Stomach smooth muscle (tissue), 2 donors: ENCODE measurements around the gene CBLB.

Experiments
- H3K27ac ChIP-seq: one replicate; pipeline ENCODE4 v1.7.0; 2013; ENCODE audit warnings: mild to moderate bottlenecking, low read length, inconsistent platforms
- H3K27me3 ChIP-seq, 2 donors: one replicate each; pipeline ENCODE4 v1.7.0; 2013; ENCODE audit warnings: low read length in 2 of 2; ENCODE audit not compliant: insufficient read depth in 2 of 2, control insufficient read depth in 1 of 2
- H3K36me3 ChIP-seq, 2 donors: one replicate each; pipeline ENCODE4 v1.7.0; 2013; ENCODE audit warnings: low read length in 2 of 2; ENCODE audit not compliant: control insufficient read depth in 2 of 2, insufficient read depth in 2 of 2
- H3K4me1 ChIP-seq: one replicate; pipeline ENCODE4 v1.7.0; 2013; ENCODE audit warnings: low read length; ENCODE audit not compliant: control insufficient read depth, insufficient read depth
- H3K4me3 ChIP-seq, 2 donors: one replicate each; pipeline ENCODE4 v1.7.0; 2013; ENCODE audit warnings: low read length in 2 of 2
- H3K9ac ChIP-seq, 2 donors: one replicate each; pipeline ENCODE4 v1.7.0; 2013; ENCODE audit warnings: low read length in 2 of 2, mild to moderate bottlenecking in 1 of 2
- H3K9me3 ChIP-seq, 2 donors: one replicate each; pipeline ENCODE4 v1.7.0; 2013; ENCODE audit warnings: low read length in 2 of 2; ENCODE audit not compliant: control insufficient read depth in 2 of 2
- donor health status: healthy.
- donor health status: Pancreatic carcinoma.

The CBLB gene

DNA sequence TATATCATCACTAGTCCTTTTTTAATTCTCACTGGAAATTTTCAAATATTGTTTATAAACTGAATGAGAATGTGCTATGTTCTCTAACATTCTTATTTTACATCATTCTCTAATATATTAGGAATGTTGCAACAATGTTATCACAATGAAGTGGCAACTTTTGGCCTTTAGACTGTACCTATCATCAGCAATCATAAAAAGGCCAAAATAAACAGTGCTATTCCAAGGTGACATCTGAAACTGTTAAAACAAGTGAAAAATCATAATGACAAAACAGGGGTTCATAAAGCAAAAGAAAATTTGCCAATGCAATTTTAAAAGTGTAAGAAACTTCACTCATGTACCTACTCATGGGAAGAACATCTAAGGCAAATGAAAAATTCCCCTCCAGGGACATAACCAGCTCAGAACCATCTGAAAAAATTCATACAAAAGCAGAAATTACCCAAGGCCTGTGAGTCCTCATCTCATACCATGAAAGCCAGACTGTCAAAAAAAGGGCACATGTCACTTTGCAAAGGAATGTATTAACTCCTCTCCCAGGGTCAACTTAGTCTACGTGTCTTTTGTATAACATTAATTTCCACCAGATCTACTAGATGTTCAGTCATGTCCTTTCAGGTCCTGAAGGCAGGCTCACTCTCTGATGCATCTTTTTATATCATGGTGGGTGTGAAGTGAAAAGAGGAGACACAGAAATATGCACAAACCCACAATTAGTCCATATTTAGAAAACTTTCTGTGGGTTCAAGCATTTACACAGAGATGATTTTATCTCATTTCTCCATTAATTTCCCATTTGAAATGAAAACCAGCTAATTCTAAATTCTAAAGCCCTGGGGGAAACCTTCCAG lies 211.9 kb downstream of the CBLB start:
- H3K4me1 ChIP-seq: no peaks in the 10 kb centered on the region
- H3K9me3 ChIP-seq: no peaks in the 10 kb centered on the region
- H3K4me3 ChIP-seq: no peak overlapping the region
- H3K27me3 ChIP-seq: no peaks in the 10 kb centered on the region
- peaks cover 3 to 5% of the 10 kb centered on the region in 2 donors for H3K36me3 ChIP-seq
- H3K27ac ChIP-seq: no peak overlapping the region
- no peak overlapping the region for H3K9ac ChIP-seq

DNA sequence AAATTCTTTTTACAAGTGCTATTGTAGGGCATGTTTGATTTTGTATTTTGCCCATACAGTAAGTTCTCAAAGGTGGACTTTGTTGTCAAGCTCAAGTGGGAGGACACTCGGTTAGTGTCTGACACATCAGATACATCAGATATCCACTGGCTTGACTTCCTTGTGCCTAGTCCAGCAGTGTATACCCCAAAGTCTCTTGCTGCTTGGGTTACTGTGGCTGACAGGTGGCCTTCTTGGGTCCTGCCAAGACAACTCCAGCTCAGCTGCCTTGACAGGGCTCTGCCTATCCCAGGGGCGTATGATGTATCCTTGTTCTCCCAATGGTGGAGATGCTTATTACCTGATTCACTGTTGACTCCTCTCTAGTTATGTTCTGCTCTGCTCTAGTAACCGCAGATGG lies 214.9 kb downstream of the CBLB start:
- Histone ChIP-seq H3K27ac (no peak overlapping the region), H3K9me3 (no peaks in the 10 kb centered on the region), H3K36me3 (peaks cover 2 to 3% of the 10 kb centered on the region in 2 donors), H3K9ac (no peak overlapping the region), H3K4me1 (no peaks in the 10 kb centered on the region), H3K4me3 (no peak overlapping the region), H3K27me3 (no peaks in the 10 kb centered on the region)

DNA sequence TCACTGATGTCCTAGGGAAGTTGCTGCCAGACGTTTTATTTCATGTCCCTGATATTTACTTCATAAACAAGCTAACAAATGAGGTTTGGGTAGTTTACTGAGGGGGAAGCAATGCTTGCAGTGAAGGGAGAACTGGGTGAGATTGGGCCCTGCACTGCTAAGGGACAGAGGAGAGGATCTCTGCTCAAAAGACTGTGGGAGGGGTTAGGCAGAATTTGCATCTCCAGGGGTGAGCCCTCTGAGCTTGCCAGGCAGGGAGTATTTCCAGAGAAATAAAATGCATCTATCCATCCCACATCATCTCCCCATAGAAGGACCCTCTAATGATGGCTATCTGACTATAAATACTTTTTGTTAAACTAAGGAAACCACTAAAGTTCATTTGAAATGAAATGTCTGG lies 215.6 kb downstream of the CBLB start:
- no peaks in the 10 kb centered on the region for H3K27me3 ChIP-seq
- H3K4me3 ChIP-seq: no peak overlapping the region
- no peaks in the 10 kb centered on the region for H3K4me1 ChIP-seq
- no peaks in the 10 kb centered on the region for H3K9me3 ChIP-seq
- H3K36me3 ChIP-seq: no peaks in the 10 kb centered on the region
- no peak overlapping the region for H3K27ac ChIP-seq
- H3K9ac ChIP-seq: no peak overlapping the region

DNA sequence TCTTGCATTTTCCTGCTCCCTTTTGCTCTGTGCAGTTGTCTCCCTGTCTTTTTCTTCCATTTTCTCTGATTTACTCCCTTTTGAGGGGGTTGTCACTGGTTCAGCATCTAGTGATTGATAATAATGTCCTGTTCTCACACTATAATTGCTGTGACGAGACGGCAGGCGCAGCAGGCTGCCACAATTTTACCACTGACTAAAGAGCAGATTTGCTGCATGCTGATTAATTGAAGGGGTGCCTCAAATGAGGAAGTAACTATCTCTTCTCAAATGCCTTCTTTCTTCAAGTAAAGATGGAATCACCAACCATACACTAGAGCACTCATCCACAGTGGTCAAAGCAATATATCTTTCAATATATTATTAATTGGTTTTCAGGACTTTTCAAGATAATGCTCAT lies 219.3 kb downstream of the CBLB start:
- Histone ChIP-seq H3K9me3 (no peaks in the 10 kb centered on the region), H3K4me3 (no peak overlapping the region), H3K9ac (no peak overlapping the region), H3K4me1 (no peaks in the 10 kb centered on the region), H3K27me3 (no peaks in the 10 kb centered on the region), H3K27ac (no peak overlapping the region), H3K36me3 (no peaks in the 10 kb centered on the region)

- Histone ChIP-seq H3K27ac (no peak overlapping the region), H3K9me3 (no peaks in the 10 kb centered on the region), H3K27me3 (no peaks in the 10 kb centered on the region), H3K4me3 (no peak overlapping the region), H3K36me3 (no peaks in the 10 kb centered on the region), H3K4me1 (no peaks in the 10 kb centered on the region), H3K9ac (no peak overlapping the region)
Observed at GRCh38 chr3:105647047-105647446, 221.8 kb downstream of the CBLB start.

DNA sequence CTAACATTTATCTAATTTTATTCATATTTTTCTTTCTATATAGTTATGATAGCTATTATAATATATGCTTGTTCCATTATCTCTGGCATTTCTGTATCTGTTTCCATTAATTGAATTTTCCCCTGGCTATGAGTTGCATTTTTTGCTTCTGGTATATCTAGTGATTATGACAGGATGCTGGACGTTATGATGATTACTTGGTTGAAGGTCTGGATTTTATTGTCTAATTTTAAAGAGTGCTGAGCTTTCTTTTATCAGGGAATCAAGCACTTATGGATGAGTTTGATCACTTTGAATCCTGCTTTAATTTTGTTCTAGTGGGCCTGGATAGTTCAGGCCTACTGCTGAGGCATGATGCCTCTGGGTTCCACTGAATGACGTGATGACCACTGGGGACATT lies 229.7 kb downstream of the CBLB start:
- Histone ChIP-seq H3K9ac (no peak overlapping the region), H3K27ac (no peak overlapping the region), H3K27me3 (no peaks in the 10 kb centered on the region), H3K4me3 (no peak overlapping the region), H3K9me3 (no peaks in the 10 kb centered on the region), H3K4me1 (no peaks in the 10 kb centered on the region), H3K36me3 (no peaks in the 10 kb centered on the region)

GRCh38 chr3:105634708-105635107 lies 234.1 kb downstream of the CBLB start:
- no peaks in the 10 kb centered on the region for H3K27me3 ChIP-seq
- H3K36me3 ChIP-seq: no peaks in the 10 kb centered on the region
- H3K4me1 ChIP-seq: no peaks in the 10 kb centered on the region
- H3K9me3 ChIP-seq: no peaks in the 10 kb centered on the region
- no peak overlapping the region for H3K27ac ChIP-seq
- H3K9ac ChIP-seq: no peak overlapping the region
- H3K4me3 ChIP-seq: no peak overlapping the region

DNA sequence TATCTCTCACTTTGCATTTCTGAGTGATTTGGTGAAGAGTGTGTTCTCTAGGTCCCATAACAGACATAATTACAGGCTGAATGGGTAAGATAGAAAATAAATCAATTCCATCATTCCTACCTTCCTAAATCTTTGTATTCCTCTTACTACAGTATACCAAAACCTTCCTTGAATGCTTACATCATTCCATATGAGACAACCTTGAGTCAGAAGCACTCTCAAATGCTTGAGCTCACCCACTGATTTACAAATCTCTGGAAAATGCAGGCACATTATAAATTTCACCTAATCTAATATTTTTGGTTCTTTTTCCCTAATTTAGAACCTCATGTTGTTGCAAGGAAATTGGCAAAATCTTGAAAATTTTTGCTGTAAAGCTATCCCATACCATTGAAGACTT lies 239.1 kb downstream of the CBLB start:
- H3K9me3 ChIP-seq: no peaks in the 10 kb centered on the region
- H3K27me3 ChIP-seq: no peaks in the 10 kb centered on the region
- no peaks in the 10 kb centered on the region for H3K36me3 ChIP-seq
- H3K4me1 ChIP-seq: no peaks in the 10 kb centered on the region
- no peak overlapping the region for H3K27ac ChIP-seq
- H3K9ac ChIP-seq: no peak overlapping the region
- no peak overlapping the region for H3K4me3 ChIP-seq

DNA sequence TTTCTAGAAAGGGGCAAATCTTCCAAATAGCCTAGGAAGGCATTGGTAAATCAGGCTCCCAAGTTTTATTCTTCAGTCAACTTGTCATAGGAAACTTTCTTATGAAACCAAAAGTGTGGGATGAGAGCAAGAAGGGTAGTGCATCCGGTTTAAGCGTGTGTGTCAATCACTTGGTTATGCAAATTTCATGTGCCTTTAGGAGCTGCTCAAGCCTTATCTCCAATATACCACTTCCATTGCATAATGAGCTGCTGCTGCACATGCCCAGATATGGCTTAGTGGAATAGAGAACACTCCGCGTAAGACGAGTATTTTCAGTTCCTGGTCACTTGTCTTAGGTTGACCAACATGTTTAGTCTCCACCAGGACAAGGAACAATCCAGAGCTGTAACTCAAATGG lies 242.1 kb downstream of the CBLB start:
- Histone ChIP-seq H3K27me3 (no peaks in the 10 kb centered on the region), H3K9me3 (no peaks in the 10 kb centered on the region), H3K27ac (no peak overlapping the region), H3K4me1 (no peaks in the 10 kb centered on the region), H3K4me3 (no peak overlapping the region), H3K36me3 (no peaks in the 10 kb centered on the region), H3K9ac (no peak overlapping the region)

- H3K27ac ChIP-seq: no peak overlapping the region
- no peaks in the 10 kb centered on the region for H3K27me3 ChIP-seq
- H3K9ac ChIP-seq: no peak overlapping the region
- H3K4me1 ChIP-seq: no peaks in the 10 kb centered on the region
- H3K4me3 ChIP-seq: no peak overlapping the region
- no peaks in the 10 kb centered on the region for H3K36me3 ChIP-seq
- no peaks in the 10 kb centered on the region for H3K9me3 ChIP-seq
Observed at GRCh38 chr3:105622169-105622568, 246.6 kb downstream of the CBLB start.

DNA sequence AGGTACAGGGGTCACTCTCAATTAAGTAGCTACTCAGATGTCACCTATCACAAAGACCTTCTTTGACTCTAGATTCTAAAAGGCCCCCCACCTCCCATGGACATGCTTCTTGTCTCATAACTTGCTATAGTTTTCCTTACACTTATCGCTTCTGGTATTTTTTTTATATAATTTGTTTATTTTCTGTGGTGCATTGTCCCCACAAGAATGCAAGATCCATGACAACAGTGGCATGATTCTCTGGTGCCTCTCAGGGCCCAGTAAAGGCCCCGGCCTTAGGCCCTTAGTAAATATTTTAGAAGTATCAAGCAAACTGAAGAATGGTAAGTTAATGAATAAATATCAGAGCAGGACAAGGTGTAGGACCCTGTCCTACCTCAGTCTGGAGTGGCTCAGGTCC lies 248.6 kb downstream of the CBLB start:
- no peaks in the 10 kb centered on the region for H3K27me3 ChIP-seq
- H3K9me3 ChIP-seq: no peaks in the 10 kb centered on the region
- H3K36me3 ChIP-seq: no peaks in the 10 kb centered on the region
- H3K27ac ChIP-seq: no peak overlapping the region
- no peak overlapping the region for H3K9ac ChIP-seq
- H3K4me1 ChIP-seq: no peaks in the 10 kb centered on the region
- H3K4me3 ChIP-seq: no peak overlapping the region
